K562 (cell line): Measurements from ENCODE around the gene CRIP1. TPM values are rescaled to one million over a fixed set of nuclear protein-coding genes. Genes with fewer than 3 reads are reported as not detected.
A peak's percentile ranks its signal among the peaks of the same experiment; 100 is the strongest.

ENCODE experiments used
- CBX8 ChIP-seq: fragments of 200-600 bp; sonication (generic); IDR thresholded peaks from 2 replicates; pipeline ENCODE4 v1.6.1; 2012; ENCODE audit warnings: borderline replicate concordance, mixed run types, low read depth, mild to moderate bottlenecking, moderate library complexity, mixed read lengths, low read length, control low read depth, inconsistent platforms; ENCODE audit not compliant: poor library complexity, severe bottlenecking; ENCODE audit errors: extremely low read depth
- CREB1 ChIP-seq, 2 experiments: sonication (generic) in 1 of 2; formaldehyde crosslinking in 1 of 2; IDR thresholded peaks; 2 replicates each; pipeline versions ENCODE4 v1.6.1 to v1.8.0; 2012 to 2022; ENCODE audit warnings: inconsistent platforms in 1 of 2, mild to moderate bottlenecking in 1 of 2, missing genetic modification reagents in 1 of 2, moderate library complexity in 1 of 2
- E2F5 ChIP-seq: sonication (generic); formaldehyde crosslinking; IDR thresholded peaks from 2 replicates; pipeline ENCODE4 v1.8.0; 2022; ENCODE audit warnings: mild to moderate bottlenecking, missing genetic modification reagents
- HNRNPK ChIP-seq: fragments of 200-400 bp; formaldehyde crosslinking; IDR thresholded peaks from one replicate; pipeline ENCODE4 v1.6.1; 2018; ENCODE audit warnings: mild to moderate bottlenecking, low read depth, low read length; ENCODE audit not compliant: poor library complexity, severe bottlenecking
- KLF6 ChIP-seq: fragments of 250-450 bp; sonication (Bioruptor Pico); IDR thresholded peaks from 2 replicates; pipeline ENCODE4 v1.4.0; 2020; ENCODE audit warnings: mild to moderate bottlenecking, moderate library complexity, borderline replicate concordance
- MXI1 ChIP-seq: IDR thresholded peaks from 2 replicates; pipeline ENCODE4 v1.6.1; 2011; ENCODE audit warnings: low read depth, mild to moderate bottlenecking, improper control_type of control experiment, low read length
- REST ChIP-seq, 2 experiments: fragments of 450-650 bp; formaldehyde crosslinking in 1 of 2; IDR thresholded peaks; 2 replicates each; pipeline versions ENCODE4 v1.4.0 to v1.6.1; 2014 to 2020; ENCODE audit warnings: mild to moderate bottlenecking in 2 of 2, borderline replicate concordance in 1 of 2, low read depth in 1 of 2
- RNF219 ChIP-seq: fragments of 250-450 bp; sonication (Bioruptor Pico); IDR thresholded peaks from 2 replicates; pipeline ENCODE4 v1.5.0; 2022; ENCODE audit warnings: mild to moderate bottlenecking
- ZBTB49 ChIP-seq: sonication (generic); formaldehyde crosslinking; IDR thresholded peaks from 2 replicates; pipeline ENCODE4 v1.8.0; 2022; ENCODE audit warnings: missing genetic modification reagents, mild to moderate bottlenecking, borderline replicate concordance
- ZNF57 ChIP-seq: fragments of 450-650 bp; formaldehyde crosslinking; IDR thresholded peaks from 2 replicates; pipeline ENCODE4 v1.4.0; 2020; ENCODE audit warnings: mild to moderate bottlenecking, moderate library complexity
- polyA plus RNA-seq, 8 experiments: library from polyadenylated mRNA; depleted of rRNA in 4 of 8; stranded (reverse) in 5 of 8; unstranded in 3 of 8; fragments of >200 nt; fragmentation: Nextera tagmentation in 2 of 8; fragmentation: Illumina TruSeq in 1 of 8; extraction: Ambion mirVana in 2 of 8; extraction: Trizol in 1 of 8; gene quantifications; 2 replicates each; pipeline versions ENCODE4 v1.2.1 to v1.2.3, GENCODE V29; 2011 to 2014; ENCODE audit warnings: inconsistent platforms in 1 of 8, missing spikeins in 1 of 8
- total RNA-seq, 7 experiments: library from RNA; depleted of rRNA in 6 of 7; stranded (reverse); fragments of >200 nt in 6 of 7; fragmentation: Illumina TruSeq in 2 of 7; extraction: Trizol in 2 of 7; gene quantifications; 2 replicates each; pipeline versions ENCODE4 v1.2.1 to v1.2.3, GENCODE V29; 2011 to 2021; ENCODE audit warnings: low replicate concordance in 1 of 7

The CRIP1 gene
- total and polyA plus RNA-seq, 9 of the 15 experiments (the other 6 are each of a cell fraction or from before 2014, with no cell fraction given), result 0.11 to 0.58 (median 0.14) TPM; not detected in 6

GRCh38 chr14:105473677-105474482, 12.8 kb upstream of the CRIP1 start (continued):
- peak; percentile 80 for TF ChIP-seq REST (IDR thresholded peaks at IDR 0.05; ENCODE audit: borderline replicate concordance)
- no peak; the same call in 1 of the 2 replicates for TF ChIP-seq REST (CRISPR knock-in tag; IDR thresholded peaks at IDR 0.05; ENCODE audit: low read depth)
- TF ChIP-seq ZBTB49 (CRISPR knock-in tag), result no peak
- TF ChIP-seq MXI1, result 0 out of 2 replicates have a peak, but pooled peaks have one; percentile 35
- TF ChIP-seq KLF6, result no peak
- no peak for TF ChIP-seq RNF219 (CRISPR knock-in tag)
- TF ChIP-seq CREB1 (IDR thresholded peaks at IDR 0.05), result no peak
- no peak for TF ChIP-seq CREB1 (CRISPR knock-in tag; IDR thresholded peaks at IDR 0.05)
- no peak for TF ChIP-seq E2F5 (CRISPR knock-in tag)
- TF ChIP-seq CBX8, result no peak
- no peak for TF ChIP-seq HNRNPK
- no peak for TF ChIP-seq ZNF57
